Astrocyte (in vitro differentiated cells and primary cell): ENCODE data around the gene TANGO2. TPM values are rescaled to one million over a fixed set of nuclear protein-coding genes. Genes with fewer than 3 reads are reported as not detected.

Experiments used
- DNase-seq: peaks from one replicate; pipeline ENCODE4 v3.0.0-alpha.2; 2010; ENCODE audit warnings: low read depth
- FAIRE-seq: peaks from 2 replicates; lab custom pipeline; 2011; peaks lifted over from hg19 to GRCh38; lab: Jason Lieb, UNC
- H2AFZ ChIP-seq: 2 replicates; pipeline ENCODE4 v1.6.0; 2012; ENCODE audit warnings: low read depth, low read length, inconsistent platforms
- H3K27ac ChIP-seq: 2 replicates; pipeline ENCODE4 v1.5.1; 2011; ENCODE audit warnings: low read depth, low read length, inconsistent platforms
- H3K27me3 ChIP-seq: 2 replicates; pipeline ENCODE4 v1.6.0; 2011; ENCODE audit warnings: low read length, inconsistent platforms; ENCODE audit not compliant: insufficient read depth
- H3K36me3 ChIP-seq: 2 replicates; pipeline ENCODE4 v1.5.1; 2011; ENCODE audit warnings: low read length, inconsistent platforms; ENCODE audit not compliant: insufficient read depth
- H3K4me1 ChIP-seq: 2 replicates; pipeline ENCODE4 v1.5.1; 2011; ENCODE audit warnings: low read length, inconsistent platforms; ENCODE audit not compliant: insufficient read depth
- H3K4me2 ChIP-seq: 2 replicates; pipeline ENCODE4 v1.6.0; 2012; ENCODE audit warnings: low read length, inconsistent platforms
- H3K4me3 ChIP-seq: 2 replicates; pipeline ENCODE4 v1.5.1; 2011; ENCODE audit warnings: low read depth, mild to moderate bottlenecking, low read length, inconsistent platforms; ENCODE audit not compliant: insufficient read depth
- H3K79me2 ChIP-seq: 2 replicates; pipeline ENCODE4 v1.6.0; 2012; ENCODE audit warnings: mild to moderate bottlenecking, low read length, inconsistent platforms; ENCODE audit not compliant: insufficient read depth
- H3K9ac ChIP-seq: 2 replicates; pipeline ENCODE4 v1.6.0; 2012; ENCODE audit warnings: mild to moderate bottlenecking, low read length, inconsistent platforms
- H3K9me3 ChIP-seq: 2 replicates; pipeline ENCODE4 v1.5.1; 2012; ENCODE audit warnings: low read depth, mild to moderate bottlenecking, low read length, inconsistent platforms; ENCODE audit not compliant: insufficient read depth
- H4K20me1 ChIP-seq: 2 replicates; pipeline ENCODE4 v1.6.0; 2012; ENCODE audit warnings: low read length, inconsistent platforms; ENCODE audit not compliant: insufficient read depth
- H3K27ac Mint-ChIP-seq: one replicate; pipeline ENCODE4 v1.8.0; 2021; ENCODE audit warnings: mild to moderate bottlenecking, mixed read lengths; ENCODE audit not compliant: unreplicated experiment
- H3K27me3 Mint-ChIP-seq: one replicate; pipeline ENCODE4 v1.8.0; 2021; ENCODE audit warnings: low read depth, mixed read lengths; ENCODE audit not compliant: unreplicated experiment
- H3K36me3 Mint-ChIP-seq: one replicate; pipeline ENCODE4 v1.8.0; 2021; ENCODE audit warnings: low read depth, mixed read lengths; ENCODE audit not compliant: unreplicated experiment
- H3K4me1 Mint-ChIP-seq: one replicate; pipeline ENCODE4 v1.8.0; 2021; ENCODE audit warnings: low read depth, mixed read lengths; ENCODE audit not compliant: unreplicated experiment
- H3K4me3 Mint-ChIP-seq: one replicate; pipeline ENCODE4 v1.8.0; 2021; ENCODE audit warnings: mild to moderate bottlenecking, moderate library complexity, mixed read lengths; ENCODE audit not compliant: unreplicated experiment
- H3K9me3 Mint-ChIP-seq: one replicate; pipeline ENCODE4 v1.8.0; 2021; ENCODE audit warnings: mild to moderate bottlenecking, mixed read lengths; ENCODE audit not compliant: unreplicated experiment
- EZH2 ChIP-seq: IDR thresholded peaks from 2 replicates; pipeline ENCODE4 v1.6.1; 2012; ENCODE audit warnings: mild to moderate bottlenecking, low read length, inconsistent platforms; ENCODE audit not compliant: insufficient read depth
- total RNA-seq: library from RNA; stranded (reverse); gene quantifications from 2 replicates; pipeline ENCODE4 v1.2.1, GENCODE V29; 2021
- TF ChIP-seq, protein P1 (sequence below): IDR thresholded peaks from 2 replicates; pipeline ENCODE4 v1.5.1; 2011; ENCODE audit warnings: low read depth, mild to moderate bottlenecking, inconsistent platforms, low read length, moderate library complexity; ENCODE audit not compliant: insufficient read depth

The TANGO2 gene
- total RNA-seq, 1 donor from 2014 or later: 28.0 TPM

DNA sequence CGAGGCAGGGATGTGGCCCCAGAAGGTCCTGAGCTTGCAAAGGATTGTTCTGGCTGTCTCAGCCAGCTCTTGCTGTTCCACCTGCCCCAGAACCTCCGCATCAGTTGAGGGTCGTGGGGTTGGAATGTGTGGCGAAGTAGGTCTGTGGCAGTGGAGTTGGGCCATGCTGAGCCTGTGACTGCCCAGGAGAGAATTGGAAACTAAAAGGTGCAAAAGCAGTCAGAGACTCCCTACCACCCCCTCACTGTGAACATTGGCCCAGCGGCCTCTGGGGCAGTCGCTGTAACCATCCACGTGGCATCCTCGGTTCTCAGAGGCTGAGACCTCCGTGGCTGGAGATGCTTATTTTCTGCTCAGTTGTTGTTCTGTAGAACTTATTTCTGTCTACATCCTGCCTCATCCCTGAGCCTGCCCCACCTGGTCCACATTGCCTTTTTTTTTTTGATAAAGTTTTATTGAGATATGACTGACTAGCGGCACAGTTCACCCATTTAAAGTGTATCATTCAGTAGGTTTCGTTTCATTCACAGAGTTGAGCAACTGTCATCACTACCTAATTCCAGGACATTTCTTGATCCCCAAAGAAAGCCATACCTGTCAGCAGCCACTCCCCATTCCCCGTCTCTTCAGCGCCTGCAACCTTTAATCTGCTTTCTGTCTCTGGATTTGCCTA is 36.8 kb downstream of the TANGO2 start:
- FAIRE-seq (no peak), DNase-seq (no peak)
- H3K9me3 ChIP-seq: no peaks in the 10 kb centered on the region
- Mint-ChIP-seq H3K36me3 (peaks cover 23% of the 10 kb centered on the region), H3K4me1 (peaks cover 4% of the 10 kb centered on the region), H3K27ac (no peak overlapping the region), H3K9me3 (no peaks in the 10 kb centered on the region), H3K4me3 (no peak overlapping the region), H3K27me3 (no peaks in the 10 kb centered on the region)
- H3K27me3 ChIP-seq: no peaks in the 10 kb centered on the region
- no peak overlapping the region for H3K9ac ChIP-seq
- H3K4me2 ChIP-seq: no peak overlapping the region
- no peak overlapping the region for H3K27ac ChIP-seq
- H4K20me1 ChIP-seq: peaks cover 11% of the 10 kb centered on the region
- H3K4me1 ChIP-seq: peaks cover 10% of the 10 kb centered on the region
- H3K36me3 ChIP-seq: no peaks in the 10 kb centered on the region
- no peak overlapping the region for H3K4me3 ChIP-seq
- TF ChIP-seq, protein P1, sequence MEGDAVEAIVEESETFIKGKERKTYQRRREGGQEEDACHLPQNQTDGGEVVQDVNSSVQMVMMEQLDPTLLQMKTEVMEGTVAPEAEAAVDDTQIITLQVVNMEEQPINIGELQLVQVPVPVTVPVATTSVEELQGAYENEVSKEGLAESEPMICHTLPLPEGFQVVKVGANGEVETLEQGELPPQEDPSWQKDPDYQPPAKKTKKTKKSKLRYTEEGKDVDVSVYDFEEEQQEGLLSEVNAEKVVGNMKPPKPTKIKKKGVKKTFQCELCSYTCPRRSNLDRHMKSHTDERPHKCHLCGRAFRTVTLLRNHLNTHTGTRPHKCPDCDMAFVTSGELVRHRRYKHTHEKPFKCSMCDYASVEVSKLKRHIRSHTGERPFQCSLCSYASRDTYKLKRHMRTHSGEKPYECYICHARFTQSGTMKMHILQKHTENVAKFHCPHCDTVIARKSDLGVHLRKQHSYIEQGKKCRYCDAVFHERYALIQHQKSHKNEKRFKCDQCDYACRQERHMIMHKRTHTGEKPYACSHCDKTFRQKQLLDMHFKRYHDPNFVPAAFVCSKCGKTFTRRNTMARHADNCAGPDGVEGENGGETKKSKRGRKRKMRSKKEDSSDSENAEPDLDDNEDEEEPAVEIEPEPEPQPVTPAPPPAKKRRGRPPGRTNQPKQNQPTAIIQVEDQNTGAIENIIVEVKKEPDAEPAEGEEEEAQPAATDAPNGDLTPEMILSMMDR: no peak
- no peak for TF ChIP-seq EZH2
- no peaks in the 10 kb centered on the region for H3K79me2 ChIP-seq
- H2AFZ ChIP-seq: no peak overlapping the region

DNA sequence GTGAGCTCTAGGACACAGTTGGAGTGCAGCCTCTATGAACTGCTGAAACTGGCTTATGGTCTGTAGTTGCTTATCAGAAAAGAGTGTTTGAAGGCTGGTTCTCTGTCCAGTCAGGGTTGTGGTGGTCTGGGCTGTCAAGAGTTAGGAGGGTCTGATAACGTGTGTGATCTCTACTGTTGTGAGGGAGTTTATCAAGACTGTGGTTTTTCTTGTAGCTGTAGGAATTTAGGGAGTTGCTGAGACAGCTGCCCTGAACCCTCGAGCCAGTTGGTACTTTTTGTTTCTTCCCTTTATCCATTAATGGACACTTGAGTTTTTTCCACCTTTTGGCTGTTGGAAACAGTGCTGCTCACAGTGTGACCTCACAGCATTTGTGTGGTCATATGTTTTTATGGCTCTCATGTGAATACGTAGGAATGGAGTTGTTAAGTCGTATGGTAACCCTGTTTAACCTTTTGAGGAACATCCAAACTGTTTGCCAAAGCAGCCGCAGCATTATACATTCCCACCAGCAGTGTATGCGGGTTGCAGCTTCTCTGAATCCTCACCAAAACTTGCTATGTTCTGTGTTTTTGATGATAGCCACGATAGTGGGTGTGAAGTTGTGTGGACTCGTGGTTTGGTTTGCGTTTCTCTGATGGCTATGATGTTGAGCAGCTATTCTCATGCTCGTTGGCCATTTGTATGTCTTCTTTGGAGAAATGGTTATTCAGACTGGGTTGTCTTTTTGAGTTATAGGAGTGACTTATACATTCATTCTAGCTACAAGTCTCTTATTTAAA is 38.3 kb downstream of the TANGO2 start:
- no peak overlapping the region for H3K27ac Mint-ChIP-seq
- FAIRE-seq (no peak), DNase-seq (no peak)
- no peak overlapping the region for H3K27ac ChIP-seq
- H3K9ac ChIP-seq: no peak overlapping the region
- H3K36me3 ChIP-seq: no peaks in the 10 kb centered on the region
- H3K27me3 Mint-ChIP-seq: no peaks in the 10 kb centered on the region
- TF ChIP-seq, protein P1: no peak
- TF ChIP-seq EZH2: no peak
- H3K36me3 Mint-ChIP-seq: peaks cover 27% of the 10 kb centered on the region
- no peak overlapping the region for H3K4me3 ChIP-seq
- no peaks in the 10 kb centered on the region for H3K79me2 ChIP-seq
- H3K9me3 ChIP-seq: no peaks in the 10 kb centered on the region
- H3K9me3 Mint-ChIP-seq: no peaks in the 10 kb centered on the region
- H4K20me1 ChIP-seq: peaks cover 11% of the 10 kb centered on the region
- H3K4me2 ChIP-seq: no peak overlapping the region
- H3K27me3 ChIP-seq: no peaks in the 10 kb centered on the region
- peaks cover 13% of the 10 kb centered on the region for H3K4me1 ChIP-seq
- H3K4me1 Mint-ChIP-seq: peaks cover 7% of the 10 kb centered on the region
- no peak overlapping the region for H3K4me3 Mint-ChIP-seq
- no peak overlapping the region for H2AFZ ChIP-seq
